Measurements from ENCODE around the gene CNPPD1.

CNPPD1 gene

DNA sequence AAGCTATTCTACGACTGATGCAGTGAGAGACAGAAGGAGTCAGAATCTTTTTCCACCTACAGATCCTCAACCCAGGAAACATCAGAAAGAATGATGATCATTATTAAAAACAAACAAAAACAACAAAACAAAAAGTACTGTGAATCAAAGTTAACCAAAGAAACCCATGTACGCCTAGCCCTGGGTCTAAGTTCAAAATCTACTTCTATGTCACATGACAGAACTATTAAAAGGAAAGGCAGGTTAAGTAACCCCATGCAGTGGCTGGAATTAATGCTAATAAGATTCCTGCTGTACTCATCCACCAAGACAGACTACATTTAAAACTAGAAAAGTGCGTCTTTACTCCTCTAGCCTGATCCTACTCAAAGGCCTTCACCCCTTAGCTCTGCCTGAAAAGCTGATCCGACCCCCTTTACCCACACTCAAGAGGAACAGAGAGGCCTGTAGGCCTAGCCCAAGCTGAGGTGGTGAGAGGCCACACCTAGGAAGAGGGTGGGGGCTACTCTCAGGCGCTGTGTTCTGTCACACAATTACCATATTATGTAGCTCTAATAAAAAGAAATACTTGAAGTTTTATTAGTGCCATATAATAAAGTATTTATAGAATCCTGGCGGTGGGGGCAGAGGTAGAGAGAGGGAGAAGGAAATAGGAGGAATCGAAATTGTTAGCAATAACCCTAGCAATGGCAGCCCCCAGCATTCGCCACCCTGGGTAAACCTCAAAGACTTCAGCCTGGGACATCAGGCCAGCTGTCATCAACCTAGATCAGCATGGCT lies 53.2 kb downstream of the CNPPD1 start:
- no peak for DNase-seq

DNA sequence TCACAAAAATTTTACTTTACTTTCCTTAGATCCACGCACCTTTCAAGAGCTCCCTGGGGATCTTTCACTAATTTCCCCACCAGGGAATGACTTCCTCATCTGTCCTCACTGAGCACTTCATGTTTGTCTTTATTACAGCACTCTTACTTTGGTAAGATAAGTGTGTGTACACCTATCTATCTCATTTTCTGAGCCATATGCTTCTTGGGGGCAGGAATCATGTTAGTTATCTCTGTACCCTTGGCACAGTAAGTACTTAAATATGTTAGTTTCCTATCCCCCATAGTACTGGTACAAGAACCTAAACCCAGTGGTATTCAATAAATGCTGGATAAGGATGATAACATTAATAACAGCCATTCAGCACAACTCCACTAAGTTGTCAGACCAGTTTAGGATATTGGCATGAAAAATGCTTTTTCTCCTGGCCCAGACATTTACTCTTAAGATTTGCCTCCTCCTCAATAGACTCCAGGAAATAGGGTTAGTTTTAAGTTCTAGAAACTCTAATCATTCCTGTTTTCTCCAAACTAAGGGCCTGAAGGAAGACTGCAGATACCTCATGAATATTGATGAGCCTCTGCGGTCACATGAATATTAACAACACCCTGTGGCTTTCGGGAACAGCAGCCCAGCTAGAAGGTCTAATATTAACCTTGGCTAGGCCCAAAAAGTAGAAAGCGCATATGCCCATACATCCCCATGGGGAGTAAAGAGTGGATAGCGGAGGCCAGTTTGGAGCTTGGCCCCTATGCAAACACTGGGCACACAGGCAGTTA lies 54.3 kb downstream of the CNPPD1 start:
- peak in 1 of 56 donors; percentile 22 for DNase-seq
